Sigmoid colon (tissue), 3 donors: Measurements from ENCODE around the gene SHC3.

Experiments
- POLR2A ChIP-seq, 2 donors: fragments of 450-650 bp; IDR thresholded peaks; one replicate each; pipeline ENCODE4 v1.6.1; 2016; ENCODE audit warnings: antibody characterized with exemption in 2 of 2, mild to moderate bottlenecking in 2 of 2, moderate library complexity in 2 of 2
- TF ChIP-seq, protein P1 (sequence below), 4 experiments: fragments of 450-650 bp in 3 of 4; fragments of 200-600 bp in 1 of 4; IDR thresholded peaks; one replicate each; pipeline ENCODE4 v1.5.1; 2016 to 2019; ENCODE audit warnings: antibody characterized with exemption in 4 of 4, mild to moderate bottlenecking in 3 of 4, moderate library complexity in 2 of 4

DNA sequence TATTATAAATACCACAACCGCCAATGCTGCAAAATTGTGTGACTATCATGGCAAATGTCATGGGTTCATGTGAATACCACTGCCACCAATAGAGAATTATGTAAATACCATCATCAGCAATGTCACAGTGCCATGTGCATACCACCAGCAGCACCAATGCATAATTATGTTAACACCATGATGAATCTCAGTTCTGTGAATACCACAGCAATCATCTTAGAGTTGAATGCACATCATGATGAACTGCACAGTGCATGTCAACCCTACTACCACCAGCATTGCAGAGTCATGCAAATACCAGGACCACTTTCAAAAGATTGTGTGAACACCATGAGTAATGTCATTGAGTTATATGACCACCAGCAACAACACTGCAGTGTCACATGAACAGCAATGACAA, 63.2 kb downstream of the SHC3 start:
- TF ChIP-seq, protein P1, sequence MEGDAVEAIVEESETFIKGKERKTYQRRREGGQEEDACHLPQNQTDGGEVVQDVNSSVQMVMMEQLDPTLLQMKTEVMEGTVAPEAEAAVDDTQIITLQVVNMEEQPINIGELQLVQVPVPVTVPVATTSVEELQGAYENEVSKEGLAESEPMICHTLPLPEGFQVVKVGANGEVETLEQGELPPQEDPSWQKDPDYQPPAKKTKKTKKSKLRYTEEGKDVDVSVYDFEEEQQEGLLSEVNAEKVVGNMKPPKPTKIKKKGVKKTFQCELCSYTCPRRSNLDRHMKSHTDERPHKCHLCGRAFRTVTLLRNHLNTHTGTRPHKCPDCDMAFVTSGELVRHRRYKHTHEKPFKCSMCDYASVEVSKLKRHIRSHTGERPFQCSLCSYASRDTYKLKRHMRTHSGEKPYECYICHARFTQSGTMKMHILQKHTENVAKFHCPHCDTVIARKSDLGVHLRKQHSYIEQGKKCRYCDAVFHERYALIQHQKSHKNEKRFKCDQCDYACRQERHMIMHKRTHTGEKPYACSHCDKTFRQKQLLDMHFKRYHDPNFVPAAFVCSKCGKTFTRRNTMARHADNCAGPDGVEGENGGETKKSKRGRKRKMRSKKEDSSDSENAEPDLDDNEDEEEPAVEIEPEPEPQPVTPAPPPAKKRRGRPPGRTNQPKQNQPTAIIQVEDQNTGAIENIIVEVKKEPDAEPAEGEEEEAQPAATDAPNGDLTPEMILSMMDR (IDR thresholded peaks at IDR 0.05), result no peak
- TF ChIP-seq POLR2A (IDR thresholded peaks at IDR 0.05), result no peak
